Lung microvascular endothelial cell (primary cell): ENCODE data around the gene FBXW10. TPM values are rescaled to one million over a fixed set of nuclear protein-coding genes. Genes with fewer than 3 reads are reported as not detected.
"Not testable (repeated sequence)": the region's sequence is repeated elsewhere in the genome, so short reads cannot be mapped to it uniquely, and the experiment has no call there.

Experiments
- DNase-seq, 2 donors: peaks; one replicate each; pipeline versions ENCODE4 v3.0.0 to v3.0.0-alpha.2; 2010; ENCODE audit warnings: low read depth in 2 of 2
- total RNA-seq: library from RNA; depleted of rRNA; stranded (reverse); fragments of >200 nt; gene quantifications from 2 replicates; pipeline ENCODE4 v1.2.1, GENCODE V29; 2014

FBXW10 gene, protein sequence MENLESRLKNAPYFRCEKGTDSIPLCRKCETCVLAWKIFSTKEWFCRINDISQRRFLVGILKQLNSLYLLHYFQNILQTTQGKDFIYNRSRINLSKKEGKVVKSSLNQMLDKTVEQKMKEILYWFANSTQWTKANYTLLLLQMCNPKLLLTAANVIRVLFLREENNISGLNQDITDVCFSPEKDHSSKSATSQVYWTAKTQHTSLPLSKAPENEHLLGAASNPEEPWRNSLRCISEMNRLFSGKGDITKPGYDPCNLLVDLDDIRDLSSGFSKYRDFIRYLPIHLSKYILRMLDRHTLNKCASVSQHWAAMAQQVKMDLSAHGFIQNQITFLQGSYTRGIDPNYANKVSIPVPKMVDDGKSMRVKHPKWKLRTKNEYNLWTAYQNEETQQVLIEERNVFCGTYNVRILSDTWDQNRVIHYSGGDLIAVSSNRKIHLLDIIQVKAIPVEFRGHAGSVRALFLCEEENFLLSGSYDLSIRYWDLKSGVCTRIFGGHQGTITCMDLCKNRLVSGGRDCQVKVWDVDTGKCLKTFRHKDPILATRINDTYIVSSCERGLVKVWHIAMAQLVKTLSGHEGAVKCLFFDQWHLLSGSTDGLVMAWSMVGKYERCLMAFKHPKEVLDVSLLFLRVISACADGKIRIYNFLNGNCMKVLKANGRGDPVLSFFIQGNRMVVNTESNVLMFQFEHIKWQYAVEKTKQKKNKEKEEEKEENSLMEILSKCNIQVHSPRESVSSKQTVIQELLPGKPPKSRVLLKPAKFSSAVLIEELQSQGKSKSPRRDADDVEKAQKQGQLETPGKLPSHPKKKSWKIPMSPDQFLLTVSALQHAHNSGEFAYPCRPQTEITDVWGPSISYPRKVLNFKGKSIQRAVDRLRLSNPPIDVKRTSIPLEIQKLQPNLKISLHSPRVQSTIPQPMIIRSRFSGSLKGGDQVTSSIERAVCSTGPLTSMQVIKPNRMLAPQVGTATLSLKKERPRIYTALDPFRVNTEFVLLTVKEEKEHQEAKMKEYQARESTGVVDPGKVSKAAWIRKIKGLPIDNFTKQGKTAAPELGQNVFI
- total RNA-seq = not detected in 2 replicates

DNA sequence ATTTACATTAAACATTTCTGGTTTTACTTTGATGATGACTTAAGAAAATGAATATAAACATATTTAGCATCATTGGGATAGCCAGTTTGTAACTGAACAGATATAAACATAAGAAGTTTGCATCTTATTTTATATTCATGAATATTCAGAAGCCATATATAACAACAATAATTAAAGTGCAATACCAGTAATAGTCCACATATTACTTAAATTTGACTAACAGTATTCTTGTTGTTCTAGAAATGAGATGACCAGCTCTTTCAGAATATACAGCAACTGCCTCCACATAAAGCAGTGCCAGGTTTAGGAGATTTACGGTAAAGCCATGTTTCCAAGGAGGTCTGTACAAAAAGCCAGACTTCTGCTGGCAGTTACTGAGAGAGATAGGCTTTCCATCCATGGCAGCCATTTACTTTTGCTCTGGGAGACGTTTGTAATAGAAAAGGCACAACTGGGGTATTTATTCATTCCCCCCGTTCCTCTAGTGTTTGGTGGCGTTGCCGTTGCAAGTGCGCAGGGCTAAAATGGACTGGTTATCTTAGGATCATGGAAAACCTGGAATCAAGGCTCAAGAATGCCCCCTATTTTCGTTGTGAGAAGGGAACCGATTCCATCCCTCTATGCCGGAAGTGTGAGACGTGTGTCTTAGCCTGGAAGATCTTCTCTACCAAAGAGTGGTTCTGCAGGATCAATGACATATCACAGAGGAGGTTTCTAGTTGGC, at the start of gene FBXW10:
FBXW10 (plus strand) TSS at position 356 of the 723 bp plus-strand sequence; CDS start at position 547, 191 bp downstream.
- DNase-seq = not testable (repeated sequence)

GRCh38 chr17:18695143-18695542, 48.7 kb upstream of the FBXW10 start:
- not testable (repeated sequence) for DNase-seq

DNA sequence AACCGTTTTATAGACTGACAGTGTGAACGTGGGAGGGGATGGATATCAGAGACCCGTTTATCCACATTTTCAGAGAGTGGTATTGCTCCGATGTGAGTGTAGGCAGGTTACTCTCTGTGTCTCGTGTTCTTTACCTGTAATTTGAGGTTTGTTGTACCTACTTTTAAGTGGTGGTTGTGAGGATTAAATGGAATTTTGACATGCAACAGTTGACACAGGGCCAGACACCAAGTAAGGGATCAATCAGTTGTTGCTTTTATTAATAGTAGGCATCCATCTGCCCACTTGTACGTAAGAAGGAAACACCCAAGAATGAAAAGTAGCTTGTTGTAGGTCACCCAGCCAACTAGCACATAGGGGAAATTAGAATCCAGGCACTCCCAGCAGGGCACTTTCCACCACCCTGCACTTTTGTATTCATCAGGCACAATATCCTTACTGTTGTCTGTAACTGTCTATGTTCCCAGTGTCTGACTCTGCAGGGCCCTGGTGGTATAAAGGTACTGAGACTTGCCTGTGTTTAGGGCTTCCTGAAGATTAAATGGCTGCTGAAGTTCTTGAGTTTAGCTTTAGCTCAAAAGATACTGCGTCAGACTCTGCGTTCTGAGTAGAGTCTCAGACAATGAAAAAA, 45.3 kb upstream of the FBXW10 start:
- DNase-seq = not testable (repeated sequence)

DNA sequence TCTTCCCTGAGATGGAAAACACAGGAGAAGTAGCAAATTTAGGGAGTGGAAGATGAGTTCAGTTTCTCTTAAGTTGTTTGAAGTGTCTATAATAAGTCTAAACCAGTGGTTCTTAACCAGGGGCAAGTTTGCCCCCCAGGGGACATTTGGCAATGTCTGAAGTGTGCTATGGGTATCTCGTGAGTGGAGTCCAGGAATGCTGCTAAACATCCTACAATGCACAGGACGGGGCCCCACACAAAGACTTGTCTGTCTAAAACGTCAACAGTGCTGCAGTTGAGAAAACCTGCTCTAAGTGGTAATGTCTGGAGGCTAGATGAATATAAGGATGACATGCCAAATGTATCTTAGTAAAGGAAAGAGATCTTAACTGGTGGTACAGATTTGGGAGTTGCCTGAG, 37.9 kb upstream of the FBXW10 start:
- DNase-seq = not testable (repeated sequence)

DNA sequence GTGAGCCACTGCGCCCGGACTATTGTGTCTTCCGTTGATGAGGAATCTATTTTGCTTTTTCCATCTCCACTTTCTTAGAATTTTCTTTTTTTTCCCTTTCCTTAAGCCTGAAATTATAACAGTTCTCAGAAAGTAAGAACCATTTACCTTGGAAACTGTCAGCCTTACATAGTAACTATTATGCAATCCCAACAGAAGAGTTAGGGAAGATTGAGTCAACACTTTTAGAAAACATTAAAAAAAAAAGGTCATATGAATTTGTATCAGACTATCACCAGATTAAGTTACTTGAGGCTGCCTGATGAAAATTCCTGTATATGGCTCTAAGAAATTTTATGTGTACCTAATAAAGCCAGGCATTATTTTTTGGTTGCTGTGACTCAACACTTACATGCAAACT, 35.6 kb upstream of the FBXW10 start:
- not testable (repeated sequence) for DNase-seq

DNA sequence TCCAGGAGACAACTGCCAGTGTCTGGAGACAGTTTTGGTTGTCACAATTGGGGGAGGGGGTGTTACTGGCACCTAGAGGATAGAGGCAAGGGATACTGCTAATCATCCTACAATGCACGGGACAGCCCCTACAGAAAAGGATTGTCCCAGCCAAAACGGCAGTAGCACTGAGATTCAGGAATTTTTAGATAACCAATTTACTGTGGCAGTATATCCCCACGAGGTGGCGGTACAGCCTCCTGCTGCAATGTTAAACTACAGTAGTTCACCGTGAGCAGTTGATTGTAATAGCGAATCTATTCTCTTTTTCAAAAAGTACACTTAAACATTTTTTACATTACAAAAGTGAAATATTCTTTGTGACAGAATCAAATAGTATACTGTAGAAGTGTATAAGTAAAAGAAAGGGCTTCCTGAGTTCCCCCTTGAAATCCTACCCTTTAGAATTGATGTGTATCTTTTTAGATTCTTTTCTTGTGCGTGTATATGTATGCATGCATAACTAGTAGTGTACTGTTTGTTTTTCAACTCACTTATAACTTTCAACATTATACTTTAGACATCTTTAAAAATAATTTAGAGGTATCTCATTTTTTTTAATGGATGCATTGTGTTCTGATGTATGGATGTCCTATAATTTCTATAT, 31.4 kb upstream of the FBXW10 start:
- peak; percentile 61 to 79 for DNase-seq

DNA sequence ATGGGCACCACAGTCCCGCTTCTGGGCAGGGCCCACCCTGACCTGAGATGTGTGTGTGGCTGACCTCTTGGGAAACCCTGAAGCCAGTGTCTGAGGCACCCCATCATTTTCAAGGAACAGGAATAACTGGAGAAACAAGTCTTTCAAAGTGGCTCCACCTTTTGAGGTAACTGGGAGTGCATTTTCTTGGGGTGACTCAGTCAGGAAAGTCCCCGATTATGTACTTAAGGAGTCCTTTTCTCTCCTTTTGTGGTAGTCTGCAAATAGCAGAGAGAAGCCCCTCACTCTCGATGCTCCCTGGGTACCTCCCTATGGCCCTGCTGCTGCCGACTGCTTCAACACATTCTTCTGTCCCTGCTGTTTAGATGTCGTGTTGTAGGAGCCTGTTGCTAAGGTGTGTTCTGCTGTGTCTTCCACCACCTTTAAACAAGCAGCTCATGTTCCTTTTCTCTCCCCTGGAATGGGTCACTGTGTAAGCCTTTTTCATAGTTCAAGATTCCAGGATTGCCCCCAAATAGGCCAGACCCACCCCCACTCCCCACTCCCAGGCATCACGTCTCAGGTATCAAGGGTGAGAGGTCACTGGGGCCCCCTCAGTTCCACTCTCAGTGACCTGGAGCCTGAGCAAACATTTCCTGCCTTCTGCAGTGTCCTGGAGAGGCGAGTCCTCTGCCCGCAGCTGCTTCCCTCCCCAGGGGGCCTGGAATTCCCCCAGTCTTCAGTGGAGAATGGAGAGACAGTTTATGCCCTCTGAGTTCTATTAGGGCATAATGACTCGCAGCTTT, 25.0 kb upstream of the FBXW10 start:
- DNase-seq = peak; percentile 30 to 54

GRCh38 chr17:18719428-18720110, 24.3 kb upstream of the FBXW10 start:
- DNase-seq = not testable (repeated sequence)

GRCh38 chr17:18721775-18722547, 21.9 kb upstream of the FBXW10 start:
- not testable (repeated sequence) for DNase-seq

GRCh38 chr17:18722612-18723011, 21.2 kb upstream of the FBXW10 start:
- DNase-seq = not testable (repeated sequence)

GRCh38 chr17:18723509-18723908, 20.3 kb upstream of the FBXW10 start:
- not testable (repeated sequence) for DNase-seq

DNA sequence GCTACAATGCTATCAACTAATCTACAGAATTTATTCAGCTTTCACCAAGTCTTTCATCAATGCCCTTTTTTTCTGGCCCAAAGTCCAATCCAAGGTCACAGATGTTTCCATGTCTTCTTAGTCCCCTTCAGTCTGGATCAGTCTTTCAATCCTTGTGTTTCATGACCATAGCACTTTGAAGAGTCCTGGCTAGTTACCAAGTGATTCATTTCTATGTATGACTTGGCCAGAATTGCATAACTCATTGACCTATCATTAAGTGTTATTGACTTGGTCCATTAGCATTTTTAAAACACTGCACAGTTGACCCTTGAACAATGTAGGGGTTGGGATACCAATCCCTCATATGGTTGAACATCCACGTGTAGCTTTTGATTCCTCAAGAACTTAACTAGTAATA, 11.4 kb upstream of the FBXW10 start:
- DNase-seq = peak in 1 of 2 donors; percentile 6

- not testable (repeated sequence) for DNase-seq
These were observed 10.5 kb upstream of the FBXW10 start for GRCh38 chr17:18733350-18733749.

- DNase-seq = not testable (repeated sequence)
These were observed 4.0 kb upstream of the FBXW10 start for GRCh38 chr17:18739616-18740391.

GRCh38 chr17:18741228-18741627, 2.6 kb upstream of the FBXW10 start:
- DNase-seq = not testable (repeated sequence)

DNA sequence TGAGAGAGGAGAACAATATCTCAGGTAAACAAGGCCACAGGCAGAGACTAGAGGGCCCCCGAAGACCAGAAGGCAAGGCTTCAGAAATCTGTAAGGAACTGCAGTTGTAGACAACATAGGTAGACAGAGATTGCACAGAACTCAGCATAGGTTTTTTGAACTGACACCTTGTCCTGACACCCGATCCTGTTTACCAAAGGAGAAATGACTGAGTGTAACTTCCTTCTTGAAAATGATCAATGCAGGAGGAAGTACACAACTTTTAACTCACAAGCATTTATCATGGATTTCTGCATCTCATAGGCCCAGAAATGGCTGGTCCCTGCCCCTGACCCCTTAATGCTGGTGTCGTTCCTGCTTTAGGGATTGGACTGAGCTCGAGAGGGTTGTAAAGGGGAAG, 872 bp downstream of the FBXW10 start:
- not testable (repeated sequence) for DNase-seq

DNA sequence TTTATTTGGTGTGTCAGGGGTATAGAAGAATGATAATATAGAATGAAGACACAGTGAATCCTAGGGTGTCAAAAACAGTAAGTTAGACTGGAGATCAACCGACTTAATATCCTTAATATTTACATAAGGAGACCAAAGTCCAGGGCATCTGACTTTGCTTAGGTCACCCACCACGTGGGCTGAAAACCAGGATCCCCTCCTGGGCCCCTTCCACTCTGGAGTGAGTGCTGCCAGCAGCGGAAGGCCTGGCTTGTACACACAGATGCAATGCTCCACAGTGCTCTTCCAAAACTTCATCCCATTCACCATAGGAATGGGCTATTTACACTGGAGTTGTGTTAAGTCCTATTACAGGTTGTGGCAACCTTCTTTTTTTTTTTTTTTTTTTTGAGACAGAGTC, 2.7 kb downstream of the FBXW10 start:
- DNase-seq = not testable (repeated sequence)
